Common myeloid progenitor, CD34-positive (primary cell): ENCODE measurements around the gene SYNE2.

Source experiments
- CTCF ChIA-PET: fragments of 350-600 bp; sonication (Branson Sonifier 250); formaldehyde crosslinking; loops from one replicate; lab custom pipeline; 2021; ENCODE audit warnings: antibody characterized with exemption; lab: Charles Lee
- POLR2A ChIA-PET: fragments of 350-600 bp; sonication (Branson Sonifier 250); formaldehyde crosslinking; loops from one replicate; lab custom pipeline; 2021; ENCODE audit warnings: antibody characterized with exemption; lab: Charles Lee
- DNase-seq, 3 donors: peaks; one replicate each; pipeline versions ENCODE4 v3.0.0 to v3.0.0-alpha.2; 2013
- H3K27ac ChIP-seq, 2 experiments: 1 replicate in 1 of 2; 2 replicates in 1 of 2; pipeline ENCODE4 v1.7.0; 2013; ENCODE audit warnings: inconsistent platforms in 2 of 2, low read length in 2 of 2, mild to moderate bottlenecking in 2 of 2, low read depth in 1 of 2, moderate library complexity in 1 of 2; ENCODE audit not compliant: severe bottlenecking in 2 of 2, insufficient read depth in 1 of 2, poor library complexity in 1 of 2
- H3K27me3 ChIP-seq, 5 experiments: replicated peaks in 2 of 5; 1 replicate in 3 of 5; 2 replicates in 2 of 5; pipeline versions ENCODE4 v1.6.1 to v1.7.0; 2013; ENCODE audit warnings: low read length in 4 of 5, mild to moderate bottlenecking in 2 of 5, moderate library complexity in 2 of 5, inconsistent platforms in 1 of 5; ENCODE audit not compliant: insufficient read depth in 5 of 5, control insufficient read depth in 4 of 5
- H3K36me3 ChIP-seq, 4 experiments: 1 replicate in 2 of 4; 2 replicates in 2 of 4; pipeline versions ENCODE4 v1.6.1 to v1.7.0; 2013; ENCODE audit warnings: low read length in 3 of 4, control low read depth in 1 of 4, mild to moderate bottlenecking in 1 of 4; ENCODE audit not compliant: control insufficient read depth in 4 of 4, insufficient read depth in 4 of 4
- H3K4me1 ChIP-seq, 4 experiments: 1 replicate in 3 of 4; 2 replicates in 1 of 4; pipeline versions ENCODE4 v1.6.1 to v1.7.1; 2013; ENCODE audit warnings: low read length in 3 of 4, mild to moderate bottlenecking in 3 of 4, control low read depth in 1 of 4, inconsistent platforms in 1 of 4, moderate library complexity in 1 of 4; ENCODE audit not compliant: control insufficient read depth in 4 of 4, insufficient read depth in 4 of 4; ENCODE audit errors: control extremely low read depth in 1 of 4
- H3K4me3 ChIP-seq, 7 experiments: 1 replicate in 4 of 7; 2 replicates in 3 of 7; pipeline versions ENCODE4 v1.5.1 to v1.7.0; 2013; ENCODE audit warnings: mild to moderate bottlenecking in 7 of 7, low read length in 6 of 7, moderate library complexity in 6 of 7, inconsistent platforms in 2 of 7, low read depth in 2 of 7, control low read depth in 1 of 7; ENCODE audit not compliant: insufficient read depth in 4 of 7, control insufficient read depth in 1 of 7; ENCODE audit errors: extremely low read depth in 1 of 7
- H3K9me3 ChIP-seq, 5 experiments: 1 replicate in 4 of 5; 2 replicates in 1 of 5; pipeline versions ENCODE4 v1.6.1 to v1.7.1; 2013; ENCODE audit warnings: low read length in 4 of 5, mild to moderate bottlenecking in 2 of 5, inconsistent platforms in 1 of 5, low read depth in 1 of 5, moderate library complexity in 1 of 5; ENCODE audit not compliant: control insufficient read depth in 4 of 5, insufficient read depth in 2 of 5; ENCODE audit errors: control extremely low read depth in 1 of 5
- WGBS: methylation state at CpG from one replicate; pipeline ENCODE4 v1.1.5; 2013; ENCODE audit not compliant: insufficient coverage; 5-methylcytosine and 5-hydroxymethylcytosine counted together

Gene SYNE2

DNA sequence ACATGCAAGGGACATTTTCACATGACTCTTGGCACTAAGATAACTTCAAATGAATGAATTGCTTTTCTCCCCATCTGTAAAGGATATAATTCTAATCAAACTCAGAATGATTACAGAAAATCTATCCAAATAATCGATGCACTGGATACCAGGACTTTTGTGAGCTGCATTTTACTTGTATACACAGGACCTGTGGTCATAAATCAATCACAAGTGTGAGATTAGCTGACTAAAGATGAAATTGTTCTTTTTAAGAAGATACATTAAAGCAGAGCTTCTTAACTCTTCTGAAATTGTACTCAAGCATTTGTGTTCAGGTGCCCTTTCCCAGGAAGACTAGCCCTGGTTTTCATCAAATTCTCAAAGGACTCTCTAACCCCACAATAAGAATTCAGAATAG, 375.1 kb downstream of the SYNE2 start:
- peaks cover 0 to 11% (median 2%) of the 10 kb centered on the region in 4 experiments for H3K4me1 ChIP-seq
- no peak overlapping the region for H3K4me3 ChIP-seq
- DNase-seq, result no peak
- H3K27ac ChIP-seq, result no peak overlapping the region
- ChIA-PET CTCF (interaction anchor here (1.1 to 2.1 kb wide), 2 partner anchors 9 to 72 kb away, joined by 3 to 5 read pairs; no protein-coding TSS in a partner anchor), POLR2A (no interaction called here)
- no CpG with 5 or more reads among the region's 1 CpG for WGBS
- no peaks in the 10 kb centered on the region for H3K27me3 ChIP-seq
- H3K36me3 ChIP-seq, result no peaks in the 10 kb centered on the region
- H3K9me3 ChIP-seq, result no peaks in the 10 kb centered on the region

DNA sequence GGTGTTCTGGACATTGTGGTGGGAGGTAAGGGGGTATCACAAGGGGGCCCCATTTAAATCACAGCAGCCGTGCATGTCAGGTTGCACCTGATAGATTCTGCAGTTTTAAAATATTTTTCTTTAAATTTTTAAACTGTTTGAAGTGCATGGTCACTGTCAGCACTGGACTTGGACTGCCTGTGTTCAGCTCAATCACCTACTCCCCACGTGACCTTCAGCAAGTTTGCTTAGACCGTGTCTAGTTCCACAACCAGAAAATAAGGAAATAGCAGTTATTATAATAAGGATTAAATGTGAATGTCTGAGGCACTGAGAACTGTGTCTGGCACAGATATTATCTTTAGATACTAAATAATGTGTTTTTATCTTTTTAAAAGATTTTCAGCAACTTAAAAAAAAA, 376.7 kb downstream of the SYNE2 start:
- WGBS, result no CpG with 5 or more reads among the region's 3 CpGs
- DNase-seq, result no peak
- no peak overlapping the region for H3K4me3 ChIP-seq
- no peaks in the 10 kb centered on the region for H3K36me3 ChIP-seq
- H3K27ac ChIP-seq, result no peak overlapping the region
- ChIA-PET CTCF (no interaction called here), POLR2A (interaction anchor here (1.0 kb wide), 1 partner anchor 52 kb away, joined by 4 read pairs; no protein-coding TSS in a partner anchor)
- H3K9me3 ChIP-seq, result no peaks in the 10 kb centered on the region
- no peaks in the 10 kb centered on the region for H3K27me3 ChIP-seq
- H3K4me1 ChIP-seq, result peaks cover 0 to 11% (median 0%) of the 10 kb centered on the region in 4 experiments

DNA sequence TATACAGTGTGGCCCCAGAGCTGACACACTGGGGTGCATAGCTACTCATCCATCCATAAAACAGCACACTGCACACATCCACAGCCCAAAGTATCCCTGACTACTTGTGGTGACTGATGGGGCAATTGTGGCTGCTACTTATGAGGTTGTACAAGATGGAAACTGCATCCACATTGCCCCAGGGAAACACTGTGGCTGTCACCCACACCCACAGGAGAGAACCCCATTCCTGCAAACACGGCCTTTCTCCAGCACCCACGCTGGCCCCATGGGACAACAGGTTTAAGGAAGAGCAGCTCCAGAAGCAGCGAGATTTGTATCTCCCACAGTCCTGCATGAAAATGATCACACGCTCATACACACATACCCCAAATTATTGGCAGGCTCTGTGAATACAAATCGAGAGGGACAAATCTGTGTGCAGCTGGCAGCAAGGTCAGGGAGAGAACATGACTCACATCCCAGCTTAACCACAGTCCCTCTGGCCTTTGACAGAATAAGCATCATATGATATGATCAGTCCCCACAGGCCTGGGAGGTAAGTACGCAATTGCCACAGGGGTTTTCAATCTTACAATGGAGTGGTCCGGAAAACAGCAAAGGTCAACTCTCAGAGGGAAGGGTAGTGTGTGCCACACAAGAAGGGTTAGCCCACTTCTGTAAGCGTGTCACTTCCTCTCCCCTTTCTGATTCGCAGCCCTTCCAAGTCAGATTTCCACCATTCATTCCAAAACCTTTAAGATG, 379.5 kb downstream of the SYNE2 start:
- WGBS, result 100% methylated on average over 3 of the region's 9 CpGs
- H3K4me3 ChIP-seq, result no peak overlapping the region
- H3K4me1 ChIP-seq, result peaks cover 0 to 18% (median 8%) of the 10 kb centered on the region in 4 experiments
- H3K9me3 ChIP-seq, result no peaks in the 10 kb centered on the region
- ChIA-PET CTCF (interaction anchor here (1.7 kb wide), 1 partner anchor 9 kb away, joined by 4 read pairs; no protein-coding TSS in a partner anchor), POLR2A (no interaction called here)
- no peaks in the 10 kb centered on the region for H3K27me3 ChIP-seq
- H3K36me3 ChIP-seq, result no peaks in the 10 kb centered on the region
- peak in 2 of 3 donors; percentile 38 to 55 for DNase-seq
- no peak overlapping the region for H3K27ac ChIP-seq

DNA sequence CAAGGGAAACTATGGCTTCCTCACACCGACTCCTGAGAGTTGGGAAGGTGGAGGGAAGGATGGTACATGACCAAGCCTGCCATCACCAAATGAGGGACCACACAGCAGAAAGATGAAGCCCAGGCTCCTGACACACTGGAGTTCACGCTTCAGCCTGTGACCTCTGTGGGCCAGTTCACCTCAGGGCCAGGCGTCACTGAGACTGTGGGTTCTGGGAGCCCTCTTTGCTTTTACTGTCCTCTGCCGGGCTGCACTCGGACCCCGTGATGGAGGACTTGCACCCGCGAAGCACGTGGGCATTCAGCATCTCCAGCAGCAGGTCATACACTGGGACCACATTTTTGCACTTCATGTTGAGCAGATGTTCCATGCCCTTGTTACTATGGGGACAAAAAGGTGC, 380.1 kb downstream of the SYNE2 start:
- Histone ChIP-seq H3K9me3 (no peaks in the 10 kb centered on the region), H3K36me3 (no peaks in the 10 kb centered on the region), H3K27ac (no peak overlapping the region), H3K4me1 (peaks cover 0 to 14% (median 8%) of the 10 kb centered on the region in 4 experiments), H3K27me3 (no peaks in the 10 kb centered on the region), H3K4me3 (no peak overlapping the region)
- ChIA-PET POLR2A (no interaction called here), CTCF (interaction anchor here (1.7 kb wide), 1 partner anchor 9 kb away, joined by 4 read pairs; no protein-coding TSS in a partner anchor)
- WGBS, result 97% methylated on average over 7 of the region's 9 CpGs
- DNase-seq, result no peak

DNA sequence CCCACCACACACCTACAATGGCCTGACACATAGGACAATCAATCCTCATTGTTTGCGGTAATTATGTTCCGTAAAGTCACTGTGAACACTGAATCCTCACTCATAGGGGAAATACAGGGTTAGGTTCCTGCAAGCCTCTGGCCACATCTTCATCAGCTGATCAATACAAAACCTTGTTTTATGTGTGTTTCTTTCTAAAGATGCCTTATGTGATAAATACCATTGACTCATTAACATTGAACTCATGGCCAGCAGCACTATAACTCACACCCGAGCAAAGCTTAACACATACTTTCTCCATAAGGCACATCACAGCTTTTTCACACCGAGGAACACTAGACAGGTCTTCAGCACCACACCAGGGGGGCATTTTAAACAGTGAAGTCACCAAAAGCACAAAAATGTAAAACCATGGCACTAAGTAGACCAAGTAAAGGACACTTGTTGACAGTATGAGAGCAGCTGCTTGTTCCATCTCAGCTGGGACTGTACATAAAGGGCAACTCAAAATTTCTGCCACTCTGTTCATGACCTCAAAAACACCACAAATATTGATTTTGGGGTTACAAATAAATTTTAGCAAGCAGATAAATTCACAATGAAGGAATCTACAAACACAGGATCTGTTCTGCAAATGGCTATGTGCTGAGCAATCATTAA, 380.9 kb downstream of the SYNE2 start:
- ChIA-PET CTCF (interaction anchor here (1.7 kb wide), 1 partner anchor 10 kb away, joined by 4 read pairs; no protein-coding TSS in a partner anchor), POLR2A (no interaction called here)
- no peak for DNase-seq
- Histone ChIP-seq H3K27me3 (no peaks in the 10 kb centered on the region), H3K27ac (no peak overlapping the region), H3K9me3 (no peaks in the 10 kb centered on the region), H3K4me1 (peaks cover 0 to 16% (median 14%) of the 10 kb centered on the region in 4 experiments), H3K4me3 (no peak overlapping the region), H3K36me3 (no peaks in the 10 kb centered on the region)
- 100% methylated on average over 2 of the region's 4 CpGs for WGBS

DNA sequence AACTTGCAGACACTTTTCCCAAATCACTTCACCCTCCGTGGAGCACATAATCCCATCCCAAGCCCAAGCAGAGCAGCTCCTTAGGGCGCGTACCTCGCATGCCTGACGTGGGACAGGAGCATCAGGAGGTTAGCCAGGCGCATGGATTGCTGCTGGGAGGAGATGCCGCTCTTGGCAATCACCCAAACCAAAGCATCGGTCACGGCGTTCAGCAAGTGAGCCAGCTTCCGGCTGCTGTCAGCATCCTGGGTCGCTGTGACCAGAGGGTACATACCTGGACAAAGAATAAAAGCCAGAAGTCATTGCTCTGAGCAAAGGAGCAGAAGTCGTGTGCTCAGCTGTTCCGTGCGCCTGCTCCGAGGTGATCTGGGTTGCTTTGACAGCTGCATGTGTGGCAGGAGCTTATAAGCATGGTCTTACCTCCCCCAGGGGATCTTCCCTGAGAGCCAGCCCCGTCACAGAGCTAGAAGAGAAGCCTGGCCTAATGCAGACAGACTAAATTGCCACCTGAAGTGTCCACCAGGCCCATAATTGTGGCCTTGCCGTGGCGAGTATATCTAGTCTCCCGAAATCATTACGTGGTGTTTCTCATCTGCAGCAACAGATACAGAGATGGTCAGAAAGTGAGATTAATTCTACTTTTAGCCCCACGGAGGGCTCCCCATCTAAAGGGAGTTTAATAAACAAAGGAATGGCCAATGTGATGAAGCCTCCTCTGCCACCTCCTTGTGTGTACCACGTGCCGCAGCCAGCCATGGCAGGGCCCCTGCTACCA, 382.3 kb downstream of the SYNE2 start:
- no peak overlapping the region for H3K27ac ChIP-seq
- H3K9me3 ChIP-seq, result no peaks in the 10 kb centered on the region
- DNase-seq, result no peak
- 93% methylated on average over 19 of the region's 24 CpGs for WGBS
- H3K27me3 ChIP-seq, result no peaks in the 10 kb centered on the region
- no peaks in the 10 kb centered on the region for H3K36me3 ChIP-seq
- no peak overlapping the region for H3K4me3 ChIP-seq
- POLR2A ChIA-PET, result no interaction called here
- peaks cover 0 to 21% (median 16%) of the 10 kb centered on the region in 4 experiments for H3K4me1 ChIP-seq
- CTCF ChIA-PET, result interaction anchor here (0.6 to 0.8 kb wide), 2 partner anchors 11 to 97 kb away, joined by 3 to 4 read pairs; no protein-coding TSS in a partner anchor
